Osteoblast (primary cell): Measurements from ENCODE around the gene MMP24. TPM values are rescaled to one million over a fixed set of nuclear protein-coding genes. Genes with fewer than 3 reads are reported as not detected.

Source experiments
- DNase-seq: peaks from one replicate; pipeline ENCODE4 v3.0.0; 2011; ENCODE audit warnings: low spot score, mixed read lengths; ENCODE audit not compliant: insufficient read length; ENCODE audit errors: missing footprints
- H2AFZ ChIP-seq: 2 replicates; pipeline ENCODE4 v1.6.0; 2011; ENCODE audit warnings: mild to moderate bottlenecking, low read length
- H3K27ac ChIP-seq: 2 replicates; pipeline ENCODE4 v1.5.1; 2011; ENCODE audit warnings: mild to moderate bottlenecking, low read depth, low read length, moderate library complexity
- H3K27me3 ChIP-seq: 2 replicates; pipeline ENCODE4 v1.6.0; 2012; ENCODE audit warnings: mild to moderate bottlenecking, control low read depth, inconsistent platforms, low read length, moderate library complexity; ENCODE audit not compliant: insufficient read depth
- H3K36me3 ChIP-seq: 2 replicates; pipeline ENCODE4 v1.5.1; 2011; ENCODE audit warnings: mild to moderate bottlenecking, low read length, control low read depth, moderate library complexity; ENCODE audit not compliant: insufficient read depth
- H3K4me1 ChIP-seq: 2 replicates; pipeline ENCODE4 v1.5.1; 2011; ENCODE audit warnings: mild to moderate bottlenecking, low read length, control low read depth, moderate library complexity; ENCODE audit not compliant: insufficient read depth
- H3K4me2 ChIP-seq: 2 replicates; pipeline ENCODE4 v1.6.0; 2011; ENCODE audit warnings: mild to moderate bottlenecking, low read length; ENCODE audit not compliant: insufficient read depth
- H3K4me3 ChIP-seq: fragments of 200-600 bp; sonication (generic); 3 replicates; pipeline ENCODE4 v1.5.1; 2012; ENCODE audit warnings: mild to moderate bottlenecking, low read length, inconsistent platforms; ENCODE audit not compliant: insufficient read depth
- H3K79me2 ChIP-seq: 2 replicates; pipeline ENCODE4 v1.6.0; 2012; ENCODE audit warnings: mild to moderate bottlenecking, low read length, control low read depth, inconsistent platforms; ENCODE audit not compliant: insufficient read depth
- H3K9me3 ChIP-seq: 2 replicates; pipeline ENCODE4 v1.5.1; 2011; ENCODE audit warnings: low read depth, low read length, control low read depth
- H4K20me1 ChIP-seq: 2 replicates; pipeline ENCODE4 v1.6.0; 2012; ENCODE audit warnings: mild to moderate bottlenecking, low read length, control low read depth; ENCODE audit not compliant: insufficient read depth
- total RNA-seq: library from RNA; depleted of rRNA; stranded (reverse); fragments of >200 nt; gene quantifications from 2 replicates; pipeline ENCODE4 v1.2.3, GENCODE V29; 2012
- TF ChIP-seq, protein P1 (sequence below): IDR thresholded peaks from 2 replicates; pipeline ENCODE4 v1.5.1; 2011; ENCODE audit warnings: mild to moderate bottlenecking, low read depth, low read length, moderate library complexity; ENCODE audit errors: extremely low read depth

Gene MMP24
- total RNA-seq, 1 donor: 1.1 TPM

DNA sequence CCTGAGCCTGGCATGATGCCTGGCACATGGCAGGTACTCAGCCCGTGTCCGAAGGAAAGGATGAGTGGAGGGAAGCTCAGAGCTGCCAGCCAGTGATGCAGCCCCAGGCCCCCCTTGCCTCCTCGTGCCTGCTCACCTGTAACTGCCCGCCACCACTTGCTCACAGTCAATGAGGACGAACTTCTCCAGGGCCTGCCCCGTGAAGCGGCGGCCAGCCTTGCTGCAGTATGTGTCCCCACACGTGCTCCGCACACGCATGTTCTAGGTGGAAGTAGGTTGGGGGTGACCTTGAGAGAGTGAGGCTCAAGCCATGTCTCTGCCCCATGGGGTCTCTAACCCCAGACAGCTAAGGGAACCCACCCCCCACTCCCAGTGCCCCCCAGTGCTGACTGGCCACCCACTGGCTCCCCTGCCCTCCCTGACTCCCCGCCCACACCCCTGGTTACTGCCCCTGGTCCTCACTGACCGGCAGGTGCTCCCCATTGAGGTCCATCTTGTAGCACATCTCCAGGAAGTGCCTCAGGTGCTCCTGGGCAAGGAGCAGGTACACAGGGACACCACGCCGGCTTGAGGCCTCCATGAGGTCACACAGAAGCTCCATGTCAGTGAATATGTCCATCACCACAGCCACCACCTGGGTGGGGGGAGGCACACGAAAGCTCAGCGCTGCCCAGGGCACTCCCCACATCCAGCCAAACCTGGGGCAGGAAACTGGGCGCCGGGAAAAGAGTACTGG is 62.0 kb downstream of the MMP24 start:
- no peaks in the 10 kb centered on the region for H3K9me3 ChIP-seq
- peak; percentile 69 for DNase-seq
- no peak overlapping the region for H3K4me3 ChIP-seq
- H3K27me3 ChIP-seq: no peaks in the 10 kb centered on the region
- peaks cover 18% of the 10 kb centered on the region for H3K79me2 ChIP-seq
- H3K27ac ChIP-seq: no peak overlapping the region
- TF ChIP-seq, protein P1, sequence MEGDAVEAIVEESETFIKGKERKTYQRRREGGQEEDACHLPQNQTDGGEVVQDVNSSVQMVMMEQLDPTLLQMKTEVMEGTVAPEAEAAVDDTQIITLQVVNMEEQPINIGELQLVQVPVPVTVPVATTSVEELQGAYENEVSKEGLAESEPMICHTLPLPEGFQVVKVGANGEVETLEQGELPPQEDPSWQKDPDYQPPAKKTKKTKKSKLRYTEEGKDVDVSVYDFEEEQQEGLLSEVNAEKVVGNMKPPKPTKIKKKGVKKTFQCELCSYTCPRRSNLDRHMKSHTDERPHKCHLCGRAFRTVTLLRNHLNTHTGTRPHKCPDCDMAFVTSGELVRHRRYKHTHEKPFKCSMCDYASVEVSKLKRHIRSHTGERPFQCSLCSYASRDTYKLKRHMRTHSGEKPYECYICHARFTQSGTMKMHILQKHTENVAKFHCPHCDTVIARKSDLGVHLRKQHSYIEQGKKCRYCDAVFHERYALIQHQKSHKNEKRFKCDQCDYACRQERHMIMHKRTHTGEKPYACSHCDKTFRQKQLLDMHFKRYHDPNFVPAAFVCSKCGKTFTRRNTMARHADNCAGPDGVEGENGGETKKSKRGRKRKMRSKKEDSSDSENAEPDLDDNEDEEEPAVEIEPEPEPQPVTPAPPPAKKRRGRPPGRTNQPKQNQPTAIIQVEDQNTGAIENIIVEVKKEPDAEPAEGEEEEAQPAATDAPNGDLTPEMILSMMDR: no peak
- no peaks in the 10 kb centered on the region for H3K36me3 ChIP-seq
- H3K4me2 ChIP-seq: no peak overlapping the region
- peaks cover 13% of the 10 kb centered on the region for H3K4me1 ChIP-seq
- H4K20me1 ChIP-seq: peaks cover 4% of the 10 kb centered on the region
- H2AFZ ChIP-seq: no peak overlapping the region

DNA sequence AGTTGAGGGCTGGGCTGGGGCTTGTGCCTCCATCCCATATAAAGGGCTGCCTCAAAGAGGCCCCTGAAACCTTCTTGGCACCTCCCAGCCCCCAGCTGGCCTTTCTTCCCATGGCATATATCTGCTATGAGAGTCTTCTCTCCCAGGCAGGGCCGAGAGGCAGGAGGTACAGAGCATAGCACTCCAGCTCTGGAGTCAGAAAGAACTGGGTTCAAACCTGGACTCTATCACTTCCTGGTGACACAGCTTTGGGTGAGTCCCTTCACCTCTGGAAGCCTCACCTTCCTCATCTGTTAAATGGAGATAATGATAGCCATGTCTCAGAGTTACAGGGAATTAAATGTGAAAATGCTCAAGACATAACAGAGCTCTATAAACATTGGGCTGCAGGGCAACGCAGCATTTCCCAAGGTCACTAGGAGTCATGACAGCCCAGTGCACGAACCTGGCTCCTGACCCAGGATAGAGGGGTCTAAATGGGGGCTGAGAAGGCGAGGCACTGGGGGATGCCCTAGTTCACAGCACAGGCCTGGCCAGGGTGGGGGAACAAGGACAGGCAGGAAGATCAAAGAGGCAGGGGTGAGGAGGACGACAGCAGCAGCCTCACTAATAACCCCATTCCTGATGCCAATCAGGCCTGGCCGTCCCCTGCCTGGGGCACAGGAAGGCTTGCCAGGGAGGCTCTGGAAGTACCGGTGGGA is 63.8 kb downstream of the MMP24 start:
- H3K27me3 ChIP-seq: peaks cover 3% of the 10 kb centered on the region
- no peak overlapping the region for H3K4me3 ChIP-seq
- H3K79me2 ChIP-seq: peaks cover under 1% of the 10 kb centered on the region
- no peaks in the 10 kb centered on the region for H4K20me1 ChIP-seq
- H3K9me3 ChIP-seq: no peaks in the 10 kb centered on the region
- peaks cover 2% of the 10 kb centered on the region for H3K4me1 ChIP-seq
- no peak overlapping the region for H3K27ac ChIP-seq
- TF ChIP-seq, protein P1: no peak
- H2AFZ ChIP-seq: no peak overlapping the region
- peak; percentile 73 for DNase-seq
- H3K4me2 ChIP-seq: no peak overlapping the region
- H3K36me3 ChIP-seq: no peaks in the 10 kb centered on the region

DNA sequence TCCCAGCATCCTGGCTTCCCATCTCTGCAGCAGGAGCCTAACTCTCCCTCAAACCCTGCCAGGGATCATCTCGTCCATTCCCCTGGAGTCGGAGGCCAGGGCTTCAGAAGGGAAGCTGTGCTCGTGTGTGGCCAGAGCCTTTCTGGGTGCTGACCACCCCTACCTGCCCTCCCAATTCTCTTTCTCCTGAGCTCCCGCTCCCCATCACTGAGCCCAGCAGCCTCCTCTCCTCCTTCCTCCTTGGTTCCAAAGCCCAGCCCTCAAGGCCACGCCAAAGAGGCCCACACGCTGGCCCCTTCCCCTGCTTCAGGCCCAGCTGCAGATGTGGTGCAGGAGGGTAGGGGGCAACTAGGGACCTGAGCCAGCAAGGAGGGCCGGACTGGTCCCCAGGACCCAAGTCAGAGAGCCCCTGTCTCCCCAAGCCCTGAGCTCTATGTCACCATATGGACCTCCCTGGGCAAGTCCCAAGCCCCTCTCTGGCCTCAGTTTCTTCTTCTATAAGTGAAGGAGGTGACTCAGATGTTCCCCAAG is 64.5 kb downstream of the MMP24 start:
- H3K79me2 ChIP-seq: no peaks in the 10 kb centered on the region
- H4K20me1 ChIP-seq: no peaks in the 10 kb centered on the region
- no peak overlapping the region for H3K27ac ChIP-seq
- no peak overlapping the region for H3K4me3 ChIP-seq
- H3K4me2 ChIP-seq: no peak overlapping the region
- no peaks in the 10 kb centered on the region for H3K36me3 ChIP-seq
- no peaks in the 10 kb centered on the region for H3K4me1 ChIP-seq
- no peaks in the 10 kb centered on the region for H3K9me3 ChIP-seq
- TF ChIP-seq, protein P1: no peak
- H2AFZ ChIP-seq: no peak overlapping the region
- peaks cover 3% of the 10 kb centered on the region for H3K27me3 ChIP-seq
- peak; percentile 74 for DNase-seq
